HepG2 (cell line): ENCODE results near the gene HABP4. TPM values are rescaled to one million over a fixed set of nuclear protein-coding genes. Genes with fewer than 3 reads are reported as not detected.
A peak's percentile ranks its signal among the peaks of the same experiment; 100 is the strongest.

Experiments used
- CBX5 ChIP-seq: sonication (generic); formaldehyde crosslinking; IDR thresholded peaks from 2 replicates; pipeline ENCODE4 v1.4.0; 2020; ENCODE audit warnings: missing genetic modification reagents, borderline replicate concordance
- GRHL1 ChIP-seq: sonication (generic); formaldehyde crosslinking; conservative IDR thresholded peaks from 2 replicates; pipeline ENCODE4 v1.8.0; 2022; ENCODE audit warnings: missing genetic modification reagents
- HNRNPLL ChIP-seq: fragments of 200-400 bp; formaldehyde crosslinking; IDR thresholded peaks from 2 replicates; pipeline ENCODE4 v1.6.1; 2017; ENCODE audit warnings: mild to moderate bottlenecking, low read depth, low read length; ENCODE audit not compliant: poor library complexity, severe bottlenecking
- KAT8 ChIP-seq: IDR thresholded peaks from 2 replicates; pipeline ENCODE4 v1.6.1; 2016; ENCODE audit warnings: missing genetic modification reagents, missing compliant biosample characterization
- KLF6 ChIP-seq: IDR thresholded peaks from 2 replicates; pipeline ENCODE4 v1.8.0; 2016; ENCODE audit warnings: missing biosample characterization, missing genetic modification reagents
- NFATC3 ChIP-seq: sonication (generic); formaldehyde crosslinking; IDR thresholded peaks from 2 replicates; pipeline ENCODE4 v1.5.1; 2020; ENCODE audit warnings: mild to moderate bottlenecking, missing genetic modification reagents
- PRDM10 ChIP-seq: sonication (generic); formaldehyde crosslinking; IDR thresholded peaks from 2 replicates; pipeline ENCODE4 v1.4.0; 2020; ENCODE audit warnings: low read depth, missing genetic modification reagents
- SP2 ChIP-seq: sonication (generic); formaldehyde crosslinking; IDR thresholded peaks from 2 replicates; pipeline ENCODE4 v1.5.1; 2020; ENCODE audit warnings: mild to moderate bottlenecking, missing genetic modification reagents
- SPEN ChIP-seq: sonication (generic); formaldehyde crosslinking; IDR thresholded peaks from 2 replicates; pipeline ENCODE4 v1.5.1; 2020; ENCODE audit warnings: low read depth, mild to moderate bottlenecking, missing genetic modification reagents
- SRSF1 ChIP-seq: fragments of 200-400 bp; formaldehyde crosslinking; optimal IDR thresholded peaks from 2 replicates; pipeline ENCODE3; 2017; ENCODE audit warnings: mild to moderate bottlenecking, low read depth, low read length, moderate library complexity
- TERF1 ChIP-seq: sonication (generic); formaldehyde crosslinking; IDR thresholded peaks from 2 replicates; pipeline ENCODE4 v1.8.0; 2022; ENCODE audit warnings: mild to moderate bottlenecking, missing genetic modification reagents, moderate library complexity
- TFAP4 ChIP-seq: sonication (generic); IDR thresholded peaks from 2 replicates; pipeline ENCODE4 v1.6.1; 2016; ENCODE audit warnings: low read depth, borderline replicate concordance
- ZFP90 ChIP-seq: sonication (generic); formaldehyde crosslinking; IDR thresholded peaks from 2 replicates; pipeline ENCODE4 v1.8.0; 2022; ENCODE audit warnings: missing genetic modification reagents, mild to moderate bottlenecking, inconsistent platforms, borderline replicate concordance
- ZNF12 ChIP-seq: sonication (generic); formaldehyde crosslinking; IDR thresholded peaks from 2 replicates; pipeline ENCODE4 v1.5.0; 2020; ENCODE audit warnings: missing genetic modification reagents
- ZNF136 ChIP-seq: sonication (generic); formaldehyde crosslinking; IDR thresholded peaks from 2 replicates; pipeline ENCODE4 v1.8.1; 2022; ENCODE audit warnings: low read depth, mild to moderate bottlenecking, moderate library complexity, missing genetic modification reagents
- ZNF260 ChIP-seq: sonication (generic); formaldehyde crosslinking; IDR thresholded peaks from 2 replicates; pipeline ENCODE4 v1.4.0; 2020; ENCODE audit warnings: missing genetic modification reagents, low read depth, mild to moderate bottlenecking, borderline replicate concordance
- ZNF362 ChIP-seq: sonication (generic); formaldehyde crosslinking; IDR thresholded peaks from 2 replicates; pipeline ENCODE4 v1.4.0; 2020; ENCODE audit warnings: missing genetic modification reagents, mild to moderate bottlenecking, borderline replicate concordance
- ZNF564 ChIP-seq: sonication (generic); formaldehyde crosslinking; IDR thresholded peaks from 2 replicates; pipeline ENCODE4 v1.8.1; 2023; ENCODE audit warnings: mild to moderate bottlenecking, missing genetic modification reagents
- ZNF75D ChIP-seq: sonication (generic); formaldehyde crosslinking; IDR thresholded peaks from 2 replicates; pipeline ENCODE4 v1.8.1; 2023; ENCODE audit warnings: missing genetic modification reagents, mild to moderate bottlenecking, borderline replicate concordance
- polyA plus RNA-seq, 8 experiments: library from polyadenylated mRNA; depleted of rRNA in 3 of 8; stranded (reverse) in 7 of 8; unstranded in 1 of 8; fragments of >200 nt; fragmentation: Illumina TruSeq in 4 of 8; extraction: Trizol in 4 of 8; gene quantifications; 2 replicates each; pipeline versions ENCODE4 v1.2.1 to v1.2.3, GENCODE V29; 2011 to 2016; ENCODE audit warnings: low read depth in 4 of 8, missing spikeins in 1 of 8, mixed read lengths in 1 of 8; ENCODE audit not compliant: insufficient read depth in 1 of 8
- total RNA-seq, 5 experiments: library from RNA; depleted of rRNA; stranded (reverse); fragments of >200 nt; fragmentation: Illumina TruSeq; extraction: Trizol; gene quantifications; 2 replicates each; pipeline ENCODE4 v1.2.3, GENCODE V29; 2016; ENCODE audit warnings: low read depth in 1 of 5

Gene HABP4
- total and polyA plus RNA-seq, 2 of the 13 experiments (the other 11 are each of a cell fraction or from before 2014, with no cell fraction given) = 14.3 to 26.6 TPM

GRCh38 chr9:96436456-96437126 is 13.4 kb upstream of the HABP4 start (continued):
- TF ChIP-seq PRDM10 (CRISPR knock-in tag) = no peak
- peak; percentile 69; the same call in 1 of the 2 replicates for TF ChIP-seq KLF6 (CRISPR knock-in tag)
- peak; percentile 9; the same call in 1 of the 2 replicates for TF ChIP-seq CBX5 (CRISPR knock-in tag)
- TF ChIP-seq ZNF564 (CRISPR knock-in tag) = no peak
- TF ChIP-seq SPEN = peak; percentile 72; the same call in 1 of the 2 replicates
- peak; percentile 67; the same call in 1 of the 2 replicates for TF ChIP-seq ZFP90 (CRISPR knock-in tag)
- TF ChIP-seq ZNF136 = peak; percentile 82; the same call in 1 of the 2 replicates
- TF ChIP-seq TFAP4 = peak; percentile 93
- TF ChIP-seq SRSF1 = no peak
- peak; percentile 63 for TF ChIP-seq KAT8 (CRISPR knock-in tag)
- TF ChIP-seq ZNF12 (CRISPR knock-in tag) = peak; percentile 58; the same call in 1 of the 2 replicates
- no peak for TF ChIP-seq ZNF260 (CRISPR knock-in tag)
- no peak for TF ChIP-seq HNRNPLL
- no peak for TF ChIP-seq ZNF75D (CRISPR knock-in tag)
- no peak for TF ChIP-seq TERF1
- no peak for TF ChIP-seq NFATC3 (CRISPR knock-in tag)
- no peak for TF ChIP-seq SP2 (CRISPR knock-in tag)
- TF ChIP-seq GRHL1 (CRISPR knock-in tag) = no peak
- 0 out of 2 replicates have a peak, but pooled peaks have one; percentile 49 for TF ChIP-seq ZNF362 (CRISPR knock-in tag)
